ENCODE measurements around the gene FBXW4.

GRCh38 chr10:101597091-101597900 is 97.7 kb downstream of the FBXW4 start:
- TF ChIP-seq RFX5 (IDR thresholded peaks at IDR 0.05; ENCODE audit: borderline replicate concordance, low read depth, low read length) (no peak), POLR2AphosphoS5 (IDR thresholded peaks at IDR 0.05; ENCODE audit: low read depth, low read length) (no peak), GABPA (IDR thresholded peaks at IDR 0.05; ENCODE audit: borderline replicate concordance, insufficient read depth, low read length) (no peak), CTCF (IDR thresholded peaks at IDR 0.05; ENCODE audit: control extremely low read depth in 1 of 3, insufficient read depth in 1 of 3, low read depth in 1 of 3, low read length in 3 of 3) (no peak)

Measured in H1 (cell line).